AG09309 (cell line): Measurements from ENCODE around the gene STK32B.

Experiments used
- DNase-seq: peaks from one replicate; pipeline ENCODE4 v3.0.0-alpha.2; 2010; ENCODE audit warnings: low read depth
- H3K4me3 ChIP-seq: 2 replicates; pipeline ENCODE4 v1.5.1; 2011; ENCODE audit warnings: mild to moderate bottlenecking, low read depth, low read length, moderate library complexity; ENCODE audit not compliant: control insufficient read depth
- TF ChIP-seq, protein P1 (sequence below): IDR thresholded peaks from 2 replicates; pipeline ENCODE4 v1.5.1; 2011; ENCODE audit warnings: mild to moderate bottlenecking, low read depth, low read length, inconsistent platforms; ENCODE audit not compliant: insufficient read depth, control insufficient read depth; ENCODE audit errors: missing control alignments

STK32B gene

DNA sequence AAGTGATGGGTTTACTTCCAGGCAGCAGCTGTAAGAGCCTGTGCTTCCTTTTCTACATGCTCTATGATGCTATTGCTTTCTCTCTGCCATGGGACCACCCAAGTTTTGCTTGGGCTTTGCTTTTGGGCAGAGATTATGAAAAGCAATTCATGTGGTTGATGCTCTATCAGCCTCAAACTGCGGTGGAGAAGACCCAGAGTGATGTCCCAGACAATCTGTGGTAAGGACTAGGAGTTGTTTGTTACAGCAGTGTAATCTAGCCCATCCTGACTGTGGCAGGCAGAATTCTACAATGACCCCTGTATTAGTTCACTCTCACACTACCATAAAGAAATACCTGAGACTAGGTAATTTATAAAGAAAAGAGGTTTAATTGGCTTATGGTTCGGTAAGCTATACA, 22.8 kb upstream of the STK32B start:
- no peak for DNase-seq
- H3K4me3 ChIP-seq = no peak overlapping the region
- TF ChIP-seq, protein P1, sequence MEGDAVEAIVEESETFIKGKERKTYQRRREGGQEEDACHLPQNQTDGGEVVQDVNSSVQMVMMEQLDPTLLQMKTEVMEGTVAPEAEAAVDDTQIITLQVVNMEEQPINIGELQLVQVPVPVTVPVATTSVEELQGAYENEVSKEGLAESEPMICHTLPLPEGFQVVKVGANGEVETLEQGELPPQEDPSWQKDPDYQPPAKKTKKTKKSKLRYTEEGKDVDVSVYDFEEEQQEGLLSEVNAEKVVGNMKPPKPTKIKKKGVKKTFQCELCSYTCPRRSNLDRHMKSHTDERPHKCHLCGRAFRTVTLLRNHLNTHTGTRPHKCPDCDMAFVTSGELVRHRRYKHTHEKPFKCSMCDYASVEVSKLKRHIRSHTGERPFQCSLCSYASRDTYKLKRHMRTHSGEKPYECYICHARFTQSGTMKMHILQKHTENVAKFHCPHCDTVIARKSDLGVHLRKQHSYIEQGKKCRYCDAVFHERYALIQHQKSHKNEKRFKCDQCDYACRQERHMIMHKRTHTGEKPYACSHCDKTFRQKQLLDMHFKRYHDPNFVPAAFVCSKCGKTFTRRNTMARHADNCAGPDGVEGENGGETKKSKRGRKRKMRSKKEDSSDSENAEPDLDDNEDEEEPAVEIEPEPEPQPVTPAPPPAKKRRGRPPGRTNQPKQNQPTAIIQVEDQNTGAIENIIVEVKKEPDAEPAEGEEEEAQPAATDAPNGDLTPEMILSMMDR = no peak

DNA sequence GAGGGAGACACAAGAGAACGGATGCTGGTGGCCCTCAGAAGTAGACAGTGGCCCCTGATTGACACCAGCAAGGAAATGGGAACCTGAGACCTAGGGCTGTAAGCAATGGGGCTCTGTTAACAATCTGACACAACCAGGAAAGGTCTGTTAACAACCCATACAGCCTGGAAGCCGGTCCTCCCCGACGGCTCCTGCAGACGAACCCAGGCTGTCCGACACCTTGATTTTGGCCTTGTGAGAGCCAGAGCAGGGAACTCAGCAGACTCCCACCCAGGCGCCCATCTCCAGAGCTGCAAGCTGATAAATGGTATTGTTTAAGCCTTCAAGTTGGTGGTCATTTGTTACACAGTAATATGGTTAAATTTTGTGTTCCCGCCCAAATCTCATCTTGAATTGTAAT, 21.8 kb upstream of the STK32B start:
- no peak for DNase-seq
- no peak overlapping the region for H3K4me3 ChIP-seq
- TF ChIP-seq, protein P1 = no peak

DNA sequence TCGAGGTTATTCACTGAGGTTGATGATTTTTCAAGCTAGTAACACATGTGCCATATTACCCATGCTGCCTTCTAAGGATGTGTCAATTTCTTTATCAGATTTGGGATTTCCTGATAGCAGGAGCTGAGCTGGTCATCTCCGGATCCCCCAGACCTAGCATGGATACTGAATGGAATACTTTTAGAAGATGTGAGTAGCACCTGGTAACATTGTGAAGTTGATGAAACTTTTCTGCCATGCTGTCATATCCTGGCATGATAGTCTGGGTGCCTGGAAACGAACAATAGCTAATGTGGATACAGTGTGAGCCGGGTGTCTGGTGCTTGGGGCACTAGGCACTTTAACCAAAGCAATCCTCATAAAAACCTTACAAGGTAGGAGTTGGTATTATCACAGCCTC, 21.1 kb upstream of the STK32B start:
- H3K4me3 ChIP-seq = no peak overlapping the region
- TF ChIP-seq, protein P1 = no peak
- DNase-seq = no peak

DNA sequence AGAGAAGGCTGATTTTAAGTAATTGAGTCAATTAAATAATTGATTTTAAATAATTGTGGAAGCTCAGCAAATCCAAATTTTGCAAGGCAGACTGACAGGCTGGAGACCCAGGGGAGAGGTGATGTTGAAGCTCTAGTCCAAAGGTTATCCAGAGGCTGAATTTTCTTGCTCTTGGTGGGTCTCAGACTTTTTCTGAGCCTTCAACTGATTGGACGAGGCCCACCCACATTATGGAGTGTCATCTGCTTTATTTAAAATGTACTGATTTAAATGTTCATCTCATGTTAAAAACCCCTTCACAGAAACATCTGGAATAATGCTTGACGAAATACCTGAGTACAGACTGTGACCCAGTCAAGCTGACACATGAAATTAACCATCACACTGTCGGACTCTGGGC, 20.4 kb upstream of the STK32B start:
- TF ChIP-seq, protein P1 = no peak
- no peak for DNase-seq
- no peak overlapping the region for H3K4me3 ChIP-seq

DNA sequence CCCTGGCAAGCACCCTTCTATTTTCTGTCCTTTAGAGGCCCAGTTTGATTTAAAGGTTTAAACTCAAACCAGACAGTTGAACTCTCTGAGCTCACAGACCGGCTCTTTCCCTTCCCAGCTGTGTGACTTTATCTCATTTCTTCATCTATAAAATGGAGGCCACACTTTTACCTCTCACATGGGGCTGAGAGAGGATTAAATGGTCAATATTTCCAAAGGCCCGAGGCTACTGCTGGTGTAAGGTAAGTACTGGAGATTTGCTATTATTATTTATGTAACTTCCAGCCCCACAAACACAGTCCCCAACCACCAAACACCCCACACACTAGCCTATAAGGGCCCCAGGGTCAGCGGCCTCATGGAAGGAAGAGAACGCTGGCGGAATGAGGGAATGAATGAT, 18.5 kb upstream of the STK32B start:
- H3K4me3 ChIP-seq = no peak overlapping the region
- TF ChIP-seq, protein P1 = no peak
- no peak for DNase-seq

DNA sequence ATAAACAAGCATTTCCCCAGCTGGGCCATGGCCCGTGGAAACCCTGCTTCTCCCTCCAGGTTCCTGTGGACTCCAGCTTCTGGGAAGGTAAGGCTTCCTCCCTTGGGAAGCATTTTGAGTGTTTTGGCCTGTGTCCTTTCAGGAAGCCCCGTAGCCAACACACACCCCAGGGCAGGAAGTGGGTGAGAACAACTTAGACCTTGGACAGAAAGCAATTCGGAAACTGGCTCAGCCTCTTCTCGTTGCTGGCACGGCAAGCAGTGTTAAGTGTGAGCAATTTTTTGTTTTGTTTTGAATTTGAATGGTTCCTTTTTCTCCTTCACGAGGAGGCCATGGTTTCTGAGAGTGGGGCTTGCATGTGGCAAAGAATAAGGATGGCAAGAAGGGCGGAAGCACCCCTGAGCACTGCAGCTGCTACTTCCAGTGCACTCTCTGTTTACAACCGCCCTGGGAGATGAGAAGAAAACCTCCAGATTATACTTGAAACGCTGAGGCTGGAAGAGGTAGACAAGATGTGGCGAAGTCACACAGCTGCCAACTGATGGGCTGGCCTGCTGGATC, 17.9 kb upstream of the STK32B start:
- TF ChIP-seq, protein P1 = no peak
- H3K4me3 ChIP-seq = no peak overlapping the region
- DNase-seq = no peak

DNA sequence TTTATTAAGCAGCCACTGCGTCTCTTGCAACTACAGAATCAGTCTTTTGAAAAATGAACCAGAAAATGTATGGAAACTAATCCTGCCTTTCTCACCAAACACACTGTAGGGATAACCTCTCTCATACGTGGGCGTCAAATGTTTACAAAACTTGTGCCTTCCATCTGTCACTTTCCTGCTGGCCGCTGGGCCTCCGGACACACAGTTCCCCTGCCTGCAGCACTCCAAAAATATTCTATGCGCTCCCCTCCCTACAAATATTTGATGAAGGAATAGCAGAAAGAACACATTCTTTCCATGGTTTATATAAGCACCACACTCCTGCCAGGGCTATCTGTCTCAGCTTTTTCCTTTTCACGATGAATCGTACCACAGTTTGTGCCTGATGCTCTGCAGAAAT, 17.1 kb upstream of the STK32B start:
- no peak for DNase-seq
- H3K4me3 ChIP-seq = no peak overlapping the region
- TF ChIP-seq, protein P1 = no peak
